HEK293 (cell line): ENCODE data around the gene KCTD14.

Experiments used
- CTCF ChIA-PET: fragments of 350-600 bp; formaldehyde crosslinking; extraction: SDS; loops from one replicate; lab custom pipeline; 2021; ENCODE audit warnings: antibody characterized with exemption; lab: Yijun Ruan, JAX
- POLR2A ChIA-PET: fragments of 300-600 bp; formaldehyde crosslinking; extraction: SDS; loops from one replicate; lab custom pipeline; 2020; ENCODE audit warnings: antibody characterized with exemption, inconsistent platforms; lab: Yijun Ruan, JAX
- H3K27ac ChIP-seq: fragments of 200-500 bp; sonication (Bioruptor generic); 2 replicates; pipeline ENCODE4 v1.5.1; 2014; ENCODE audit warnings: low read depth, low read length, control low read depth, inconsistent platforms; ENCODE audit errors: extremely low read depth
- H3K36me3 ChIP-seq, 2 experiments: fragments of 200-500 bp in 1 of 2; sonication (Bioruptor generic) in 1 of 2; 1 replicate in 1 of 2; 2 replicates in 1 of 2; pipeline ENCODE4 v1.5.1; 2014 to 2017; ENCODE audit warnings: inconsistent platforms in 2 of 2, low read length in 2 of 2; ENCODE audit not compliant: control insufficient read depth in 2 of 2, insufficient read depth in 1 of 2
- H3K4me1 ChIP-seq: fragments of 200-500 bp; sonication (Bioruptor generic); 2 replicates; pipeline ENCODE4 v1.5.1; 2014; ENCODE audit warnings: mild to moderate bottlenecking, low read length, inconsistent platforms; ENCODE audit not compliant: control insufficient read depth, insufficient read depth
- H3K4me3 ChIP-seq: 2 replicates; pipeline ENCODE4 v1.5.1; 2011; ENCODE audit warnings: low read depth, mild to moderate bottlenecking, control low read depth, low read length, moderate library complexity
- H3K9me3 ChIP-seq: fragments of 200-500 bp; sonication (Bioruptor generic); 2 replicates; pipeline ENCODE4 v1.5.1; 2014; ENCODE audit warnings: low read depth, low read length, inconsistent platforms; ENCODE audit not compliant: control insufficient read depth, insufficient read depth
- KLF16 ChIP-seq: fragments of 450-650 bp; formaldehyde crosslinking; IDR thresholded peaks from 2 replicates; pipeline ENCODE4 v1.5.1; 2017; ENCODE audit warnings: missing biosample characterization, missing genetic modification characterization
- SP2 ChIP-seq: fragments of 450-650 bp; formaldehyde crosslinking; IDR thresholded peaks from 2 replicates; pipeline ENCODE4 v1.5.1; 2016; ENCODE audit warnings: missing biosample characterization, missing genetic modification characterization
- ZEB2 ChIP-seq: fragments of 450-650 bp; formaldehyde crosslinking; IDR thresholded peaks from 2 replicates; pipeline ENCODE4 v1.5.1; 2016; ENCODE audit warnings: missing biosample characterization, missing genetic modification characterization
- ZNF341 ChIP-seq: fragments of 450-650 bp; formaldehyde crosslinking; IDR thresholded peaks from 2 replicates; pipeline ENCODE4; 2016; ENCODE audit warnings: low read depth, missing biosample characterization, missing genetic modification characterization
- ZNF544 ChIP-seq: fragments of 450-650 bp; formaldehyde crosslinking; IDR thresholded peaks from 2 replicates; pipeline ENCODE4 v1.5.0; 2017; ENCODE audit warnings: missing biosample characterization, missing genetic modification characterization
- ZNF585B ChIP-seq: fragments of 450-650 bp; formaldehyde crosslinking; IDR thresholded peaks from 2 replicates; pipeline ENCODE4 v1.5.1; 2016; ENCODE audit warnings: missing biosample characterization, missing genetic modification characterization
- ZNF621 ChIP-seq: fragments of 450-650 bp; formaldehyde crosslinking; IDR thresholded peaks from 2 replicates; pipeline ENCODE4 v1.5.1; 2017; ENCODE audit warnings: missing biosample characterization, missing genetic modification characterization
- ZNF658 ChIP-seq: fragments of 450-650 bp; formaldehyde crosslinking; IDR thresholded peaks from 2 replicates; pipeline ENCODE4; 2016; ENCODE audit warnings: missing biosample characterization, missing genetic modification characterization
- TF ChIP-seq, protein P1 (sequence below): fragments of 450-650 bp; formaldehyde crosslinking; IDR thresholded peaks from 2 replicates; pipeline ENCODE4 v1.5.1; 2016; ENCODE audit warnings: missing biosample characterization, missing genetic modification characterization, borderline replicate concordance
- TF ChIP-seq, protein P2 (sequence below): fragments of 450-650 bp; formaldehyde crosslinking; IDR thresholded peaks from 2 replicates; pipeline ENCODE4 v1.5.1; 2017; ENCODE audit warnings: missing biosample characterization, missing genetic modification characterization
- TF ChIP-seq, protein P3 (sequence below): fragments of 450-650 bp; formaldehyde crosslinking; IDR thresholded peaks from 2 replicates; pipeline ENCODE4 v1.5.1; 2016; ENCODE audit warnings: missing biosample characterization, missing genetic modification characterization, borderline replicate concordance
- TF ChIP-seq, protein P4 (sequence below): fragments of 450-650 bp; formaldehyde crosslinking; IDR thresholded peaks from 2 replicates; pipeline ENCODE4 v1.5.1; 2016; ENCODE audit warnings: missing biosample characterization, missing genetic modification characterization, borderline replicate concordance
- TF ChIP-seq, protein P5 (sequence below): fragments of 450-650 bp; IDR thresholded peaks from 2 replicates; pipeline ENCODE4 v1.5.1; 2018; ENCODE audit warnings: missing biosample characterization, mild to moderate bottlenecking, missing genetic modification characterization

Gene KCTD14

DNA sequence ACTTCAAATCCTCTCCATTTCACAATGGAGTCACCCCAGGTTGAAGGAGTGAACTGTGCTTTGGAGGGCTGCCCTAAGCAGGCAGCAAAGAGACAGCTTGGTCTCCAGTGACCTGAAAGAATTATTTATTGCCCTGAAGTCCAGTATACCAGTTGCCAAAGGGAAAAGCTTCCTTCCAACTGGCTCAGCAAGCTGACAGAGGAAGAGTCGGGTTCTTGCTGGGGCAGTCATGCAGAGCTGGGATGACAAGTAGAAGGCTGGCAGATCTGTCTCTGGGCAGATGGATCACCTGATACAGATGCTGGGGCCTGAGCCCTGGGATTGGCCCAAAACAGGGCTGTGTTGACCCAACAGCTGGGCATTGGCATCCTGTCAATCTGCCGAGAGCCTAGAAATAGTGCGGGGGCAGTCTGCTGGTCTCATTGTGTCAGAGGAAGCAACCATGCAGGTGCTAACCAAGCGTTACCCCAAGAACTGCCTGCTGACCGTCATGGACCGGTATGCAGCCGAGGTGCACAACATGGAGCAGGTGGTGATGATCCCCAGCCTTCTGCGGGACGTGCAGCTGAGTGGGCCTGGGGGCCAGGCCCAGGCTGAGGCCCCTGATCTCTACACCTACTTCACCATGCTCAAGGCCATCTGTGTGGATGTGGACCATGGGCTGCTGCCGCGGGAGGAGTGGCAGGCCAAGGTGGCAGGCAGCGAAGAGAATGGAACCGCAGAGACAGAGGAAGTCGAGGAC is 40.5 kb upstream of the KCTD14 start, which contains the start of gene THRSP:
Gene THRSP, plus strand, starts transcription at position 422 of the 742 bp plus-strand sequence. Its CDS starts 21 bp downstream, at position 443.
- CTCF ChIA-PET, result interaction anchor here (0.6 to 1.5 kb wide), 2 partner anchors 18 to 24 kb away, joined by 6 to 7 read pairs; no protein-coding TSS in a partner anchor
- POLR2A ChIA-PET, result no interaction called here
- H3K27ac ChIP-seq, result no peak within 1 kb of the TSS
- TF ChIP-seq, protein P1, sequence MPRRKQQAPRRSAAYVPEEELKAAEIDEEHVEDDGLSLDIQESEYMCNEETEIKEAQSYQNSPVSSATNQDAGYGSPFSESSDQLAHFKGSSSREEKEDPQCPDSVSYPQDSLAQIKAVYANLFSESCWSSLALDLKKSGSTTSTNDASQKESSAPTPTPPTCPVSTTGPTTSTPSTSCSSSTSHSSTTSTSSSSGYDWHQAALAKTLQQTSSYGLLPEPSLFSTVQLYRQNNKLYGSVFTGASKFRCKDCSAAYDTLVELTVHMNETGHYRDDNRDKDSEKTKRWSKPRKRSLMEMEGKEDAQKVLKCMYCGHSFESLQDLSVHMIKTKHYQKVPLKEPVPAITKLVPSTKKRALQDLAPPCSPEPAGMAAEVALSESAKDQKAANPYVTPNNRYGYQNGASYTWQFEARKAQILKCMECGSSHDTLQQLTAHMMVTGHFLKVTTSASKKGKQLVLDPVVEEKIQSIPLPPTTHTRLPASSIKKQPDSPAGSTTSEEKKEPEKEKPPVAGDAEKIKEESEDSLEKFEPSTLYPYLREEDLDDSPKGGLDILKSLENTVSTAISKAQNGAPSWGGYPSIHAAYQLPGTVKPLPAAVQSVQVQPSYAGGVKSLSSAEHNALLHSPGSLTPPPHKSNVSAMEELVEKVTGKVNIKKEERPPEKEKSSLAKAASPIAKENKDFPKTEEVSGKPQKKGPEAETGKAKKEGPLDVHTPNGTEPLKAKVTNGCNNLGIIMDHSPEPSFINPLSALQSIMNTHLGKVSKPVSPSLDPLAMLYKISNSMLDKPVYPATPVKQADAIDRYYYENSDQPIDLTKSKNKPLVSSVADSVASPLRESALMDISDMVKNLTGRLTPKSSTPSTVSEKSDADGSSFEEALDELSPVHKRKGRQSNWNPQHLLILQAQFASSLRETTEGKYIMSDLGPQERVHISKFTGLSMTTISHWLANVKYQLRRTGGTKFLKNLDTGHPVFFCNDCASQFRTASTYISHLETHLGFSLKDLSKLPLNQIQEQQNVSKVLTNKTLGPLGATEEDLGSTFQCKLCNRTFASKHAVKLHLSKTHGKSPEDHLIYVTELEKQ, result no peak
- TF ChIP-seq, protein P2, sequence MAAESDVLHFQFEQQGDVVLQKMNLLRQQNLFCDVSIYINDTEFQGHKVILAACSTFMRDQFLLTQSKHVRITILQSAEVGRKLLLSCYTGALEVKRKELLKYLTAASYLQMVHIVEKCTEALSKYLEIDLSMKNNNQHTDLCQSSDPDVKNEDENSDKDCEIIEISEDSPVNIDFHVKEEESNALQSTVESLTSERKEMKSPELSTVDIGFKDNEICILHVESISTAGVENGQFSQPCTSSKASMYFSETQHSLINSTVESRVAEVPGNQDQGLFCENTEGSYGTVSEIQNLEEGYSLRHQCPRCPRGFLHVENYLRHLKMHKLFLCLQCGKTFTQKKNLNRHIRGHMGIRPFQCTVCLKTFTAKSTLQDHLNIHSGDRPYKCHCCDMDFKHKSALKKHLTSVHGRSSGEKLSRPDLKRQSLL (tag by site-specific recombination), result no peak
- TF ChIP-seq, protein P3, sequence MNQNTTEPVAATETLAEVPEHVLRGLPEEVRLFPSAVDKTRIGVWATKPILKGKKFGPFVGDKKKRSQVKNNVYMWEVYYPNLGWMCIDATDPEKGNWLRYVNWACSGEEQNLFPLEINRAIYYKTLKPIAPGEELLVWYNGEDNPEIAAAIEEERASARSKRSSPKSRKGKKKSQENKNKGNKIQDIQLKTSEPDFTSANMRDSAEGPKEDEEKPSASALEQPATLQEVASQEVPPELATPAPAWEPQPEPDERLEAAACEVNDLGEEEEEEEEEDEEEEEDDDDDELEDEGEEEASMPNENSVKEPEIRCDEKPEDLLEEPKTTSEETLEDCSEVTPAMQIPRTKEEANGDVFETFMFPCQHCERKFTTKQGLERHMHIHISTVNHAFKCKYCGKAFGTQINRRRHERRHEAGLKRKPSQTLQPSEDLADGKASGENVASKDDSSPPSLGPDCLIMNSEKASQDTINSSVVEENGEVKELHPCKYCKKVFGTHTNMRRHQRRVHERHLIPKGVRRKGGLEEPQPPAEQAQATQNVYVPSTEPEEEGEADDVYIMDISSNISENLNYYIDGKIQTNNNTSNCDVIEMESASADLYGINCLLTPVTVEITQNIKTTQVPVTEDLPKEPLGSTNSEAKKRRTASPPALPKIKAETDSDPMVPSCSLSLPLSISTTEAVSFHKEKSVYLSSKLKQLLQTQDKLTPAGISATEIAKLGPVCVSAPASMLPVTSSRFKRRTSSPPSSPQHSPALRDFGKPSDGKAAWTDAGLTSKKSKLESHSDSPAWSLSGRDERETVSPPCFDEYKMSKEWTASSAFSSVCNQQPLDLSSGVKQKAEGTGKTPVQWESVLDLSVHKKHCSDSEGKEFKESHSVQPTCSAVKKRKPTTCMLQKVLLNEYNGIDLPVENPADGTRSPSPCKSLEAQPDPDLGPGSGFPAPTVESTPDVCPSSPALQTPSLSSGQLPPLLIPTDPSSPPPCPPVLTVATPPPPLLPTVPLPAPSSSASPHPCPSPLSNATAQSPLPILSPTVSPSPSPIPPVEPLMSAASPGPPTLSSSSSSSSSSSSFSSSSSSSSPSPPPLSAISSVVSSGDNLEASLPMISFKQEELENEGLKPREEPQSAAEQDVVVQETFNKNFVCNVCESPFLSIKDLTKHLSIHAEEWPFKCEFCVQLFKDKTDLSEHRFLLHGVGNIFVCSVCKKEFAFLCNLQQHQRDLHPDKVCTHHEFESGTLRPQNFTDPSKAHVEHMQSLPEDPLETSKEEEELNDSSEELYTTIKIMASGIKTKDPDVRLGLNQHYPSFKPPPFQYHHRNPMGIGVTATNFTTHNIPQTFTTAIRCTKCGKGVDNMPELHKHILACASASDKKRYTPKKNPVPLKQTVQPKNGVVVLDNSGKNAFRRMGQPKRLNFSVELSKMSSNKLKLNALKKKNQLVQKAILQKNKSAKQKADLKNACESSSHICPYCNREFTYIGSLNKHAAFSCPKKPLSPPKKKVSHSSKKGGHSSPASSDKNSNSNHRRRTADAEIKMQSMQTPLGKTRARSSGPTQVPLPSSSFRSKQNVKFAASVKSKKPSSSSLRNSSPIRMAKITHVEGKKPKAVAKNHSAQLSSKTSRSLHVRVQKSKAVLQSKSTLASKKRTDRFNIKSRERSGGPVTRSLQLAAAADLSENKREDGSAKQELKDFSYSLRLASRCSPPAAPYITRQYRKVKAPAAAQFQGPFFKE (tag by site-specific recombination), result no peak
- TF ChIP-seq, protein P4, sequence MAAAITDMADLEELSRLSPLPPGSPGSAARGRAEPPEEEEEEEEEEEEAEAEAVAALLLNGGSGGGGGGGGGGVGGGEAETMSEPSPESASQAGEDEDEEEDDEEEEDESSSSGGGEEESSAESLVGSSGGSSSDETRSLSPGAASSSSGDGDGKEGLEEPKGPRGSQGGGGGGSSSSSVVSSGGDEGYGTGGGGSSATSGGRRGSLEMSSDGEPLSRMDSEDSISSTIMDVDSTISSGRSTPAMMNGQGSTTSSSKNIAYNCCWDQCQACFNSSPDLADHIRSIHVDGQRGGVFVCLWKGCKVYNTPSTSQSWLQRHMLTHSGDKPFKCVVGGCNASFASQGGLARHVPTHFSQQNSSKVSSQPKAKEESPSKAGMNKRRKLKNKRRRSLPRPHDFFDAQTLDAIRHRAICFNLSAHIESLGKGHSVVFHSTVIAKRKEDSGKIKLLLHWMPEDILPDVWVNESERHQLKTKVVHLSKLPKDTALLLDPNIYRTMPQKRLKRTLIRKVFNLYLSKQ (tag by site-specific recombination), result no peak
- TF ChIP-seq, protein P5, sequence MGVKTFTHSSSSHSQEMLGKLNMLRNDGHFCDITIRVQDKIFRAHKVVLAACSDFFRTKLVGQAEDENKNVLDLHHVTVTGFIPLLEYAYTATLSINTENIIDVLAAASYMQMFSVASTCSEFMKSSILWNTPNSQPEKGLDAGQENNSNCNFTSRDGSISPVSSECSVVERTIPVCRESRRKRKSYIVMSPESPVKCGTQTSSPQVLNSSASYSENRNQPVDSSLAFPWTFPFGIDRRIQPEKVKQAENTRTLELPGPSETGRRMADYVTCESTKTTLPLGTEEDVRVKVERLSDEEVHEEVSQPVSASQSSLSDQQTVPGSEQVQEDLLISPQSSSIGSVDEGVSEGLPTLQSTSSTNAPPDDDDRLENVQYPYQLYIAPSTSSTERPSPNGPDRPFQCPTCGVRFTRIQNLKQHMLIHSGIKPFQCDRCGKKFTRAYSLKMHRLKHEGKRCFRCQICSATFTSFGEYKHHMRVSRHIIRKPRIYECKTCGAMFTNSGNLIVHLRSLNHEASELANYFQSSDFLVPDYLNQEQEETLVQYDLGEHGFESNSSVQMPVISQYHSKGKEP (tag by site-specific recombination), result no peak
- TF ChIP-seq ZNF621 (tag by site-specific recombination) (no peak), ZNF658 (tag by site-specific recombination) (no peak), KLF16 (tag by site-specific recombination) (no peak), ZNF544 (tag by site-specific recombination) (no peak), ZNF341 (no peak), ZNF585B (no peak), SP2 (no peak), ZEB2 (tag by site-specific recombination) (no peak)
- no peaks in the 10 kb centered on the region for H3K9me3 ChIP-seq
- H3K4me3 ChIP-seq, result no peak within 1 kb of the TSS
- H3K4me1 ChIP-seq, result no peaks in the 10 kb centered on the region
- H3K36me3 ChIP-seq, result peaks cover 0 to 7% of the 10 kb centered on the region in 2 experiments; a peak in 2 of 3 replicates
